Panc1 (cell line): ENCODE results near the gene CLUH.

ENCODE experiments used
- POLR2AphosphoS5 ChIP-seq: IDR thresholded peaks from 2 replicates; pipeline ENCODE4 v1.6.1; 2012; ENCODE audit warnings: mild to moderate bottlenecking, low read depth, low read length, moderate library complexity
- REST ChIP-seq, 2 experiments: IDR thresholded peaks; 2 replicates each; pipeline ENCODE4 v1.6.1; 2011 to 2012; ENCODE audit warnings: low read depth in 2 of 2, control low read depth in 1 of 2, low read length in 1 of 2, mild to moderate bottlenecking in 1 of 2, moderate library complexity in 1 of 2; ENCODE audit not compliant: insufficient read depth in 1 of 2
- SIN3A ChIP-seq: IDR thresholded peaks from 2 replicates; pipeline ENCODE4 v1.6.1; 2012; ENCODE audit warnings: low read depth, mild to moderate bottlenecking, low read length, moderate library complexity, borderline replicate concordance; ENCODE audit not compliant: insufficient read depth
- TCF7L2 ChIP-seq: IDR thresholded peaks from 2 replicates; pipeline ENCODE4 v1.6.1; 2011; ENCODE audit warnings: mild to moderate bottlenecking, low read depth, low read length, inconsistent platforms
- TF ChIP-seq, protein P1 (sequence below): fragments of 450-650 bp; IDR thresholded peaks from 2 replicates; pipeline ENCODE4 v1.5.1; 2017; ENCODE audit warnings: mild to moderate bottlenecking

DNA sequence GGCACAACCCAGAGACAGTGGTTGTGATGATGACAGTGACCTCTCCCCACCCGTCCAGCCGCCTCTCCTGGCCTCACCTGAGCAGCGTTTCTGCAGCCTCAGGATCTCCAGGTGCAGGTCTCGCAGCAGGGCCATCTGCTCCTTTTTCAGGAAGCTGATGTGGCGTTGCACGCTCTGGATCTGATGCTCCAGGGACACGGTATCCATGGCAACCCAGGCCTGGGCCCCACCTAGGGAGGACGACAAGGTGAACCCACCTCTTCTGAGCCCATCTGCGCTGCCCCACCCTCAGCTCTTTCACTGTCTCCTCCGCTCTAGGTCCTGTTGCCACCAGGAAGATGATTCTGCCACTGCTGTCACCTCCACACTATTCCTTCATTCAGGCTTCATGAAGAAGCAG is 23.4 kb upstream of the CLUH start:
- TF ChIP-seq, protein P1, sequence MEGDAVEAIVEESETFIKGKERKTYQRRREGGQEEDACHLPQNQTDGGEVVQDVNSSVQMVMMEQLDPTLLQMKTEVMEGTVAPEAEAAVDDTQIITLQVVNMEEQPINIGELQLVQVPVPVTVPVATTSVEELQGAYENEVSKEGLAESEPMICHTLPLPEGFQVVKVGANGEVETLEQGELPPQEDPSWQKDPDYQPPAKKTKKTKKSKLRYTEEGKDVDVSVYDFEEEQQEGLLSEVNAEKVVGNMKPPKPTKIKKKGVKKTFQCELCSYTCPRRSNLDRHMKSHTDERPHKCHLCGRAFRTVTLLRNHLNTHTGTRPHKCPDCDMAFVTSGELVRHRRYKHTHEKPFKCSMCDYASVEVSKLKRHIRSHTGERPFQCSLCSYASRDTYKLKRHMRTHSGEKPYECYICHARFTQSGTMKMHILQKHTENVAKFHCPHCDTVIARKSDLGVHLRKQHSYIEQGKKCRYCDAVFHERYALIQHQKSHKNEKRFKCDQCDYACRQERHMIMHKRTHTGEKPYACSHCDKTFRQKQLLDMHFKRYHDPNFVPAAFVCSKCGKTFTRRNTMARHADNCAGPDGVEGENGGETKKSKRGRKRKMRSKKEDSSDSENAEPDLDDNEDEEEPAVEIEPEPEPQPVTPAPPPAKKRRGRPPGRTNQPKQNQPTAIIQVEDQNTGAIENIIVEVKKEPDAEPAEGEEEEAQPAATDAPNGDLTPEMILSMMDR = no peak
- TF ChIP-seq POLR2AphosphoS5 (no peak), SIN3A (no peak), TCF7L2 (no peak), REST (IDR thresholded peaks at IDR 0.05; ENCODE audit: insufficient read depth in 1 of 2, low read depth in 2 of 2, low read length in 1 of 2) (no peak)
